Body of pancreas (tissue), 4 donors: Measurements from ENCODE around the gene MBP. TPM values are rescaled to one million over a fixed set of nuclear protein-coding genes. Genes with fewer than 3 reads are reported as not detected.

ENCODE experiments used
- ATAC-seq: fragments of 150-250 bp; one replicate; pipeline ENCODE4 v1.9.1; 2016
- DNase-seq, 4 donors: peaks; one replicate each; pipeline ENCODE4 v3.0.0-alpha.2; 2019
- H3K27ac ChIP-seq, 4 donors: fragments of 200-600 bp; sonication (generic); 1 replicate in 3 of 4; 2 replicates in 1 of 4; pipeline versions ENCODE4 v1.5.1 to v1.6.1; 2016 to 2019; ENCODE audit warnings: mild to moderate bottlenecking in 1 of 4, mixed read lengths in 1 of 4, moderate library complexity in 1 of 4
- H3K27me3 ChIP-seq, 2 donors: fragments of 200-600 bp; sonication (generic); one replicate each; pipeline ENCODE4 v1.6.0; 2016; ENCODE audit warnings: mild to moderate bottlenecking in 1 of 2
- H3K36me3 ChIP-seq, 2 donors: fragments of 200-600 bp; sonication (generic); replicated peaks in 1 of 2; 2 replicates each; pipeline ENCODE4 v1.5.1; 2016; ENCODE audit warnings: low read depth in 2 of 2; ENCODE audit not compliant: insufficient read depth in 1 of 2
- H3K4me1 ChIP-seq: fragments of 200-600 bp; sonication (generic); one replicate; pipeline ENCODE4 v1.6.0; 2016
- H3K4me3 ChIP-seq, 2 donors: fragments of 200-600 bp; sonication (generic); 1 replicate in 1 of 2; 2 replicates in 1 of 2; pipeline ENCODE4 v1.5.1; 2016 to 2019
- H3K9me3 ChIP-seq, 3 donors: fragments of 200-600 bp; sonication (generic); 1 replicate in 2 of 3; 2 replicates in 1 of 3; pipeline ENCODE4 v1.5.1; 2016
- POLR2A ChIP-seq, 3 donors: fragments of 450-650 bp; IDR thresholded peaks; one replicate each; pipeline ENCODE4 v1.6.1; 2016; ENCODE audit warnings: antibody characterized with exemption in 3 of 3, mild to moderate bottlenecking in 2 of 3
- WGBS, 2 donors: methylation state at CpG; one replicate each; pipeline ENCODE4 v1.1.5; 2017; 5-methylcytosine and 5-hydroxymethylcytosine counted together
- intact Hi-C: fragments of 100-400 bp; cut with DNase I; formaldehyde crosslinking; loops from one replicate; pipeline ENCODE4 v1.15.1; 2023
- total RNA-seq, 2 donors: library from RNA; depleted of rRNA; stranded (reverse); fragments of >200 nt; gene quantifications; one replicate each; pipeline ENCODE4 v1.1.0, GENCODE V29; 2016
- TF ChIP-seq, protein P1 (sequence below), 7 experiments: fragments of 450-650 bp in 4 of 7; fragments of 200-600 bp in 3 of 7; sonication (generic) in 3 of 7; IDR thresholded peaks; one replicate each; pipeline ENCODE4 v1.5.1; 2016 to 2019; ENCODE audit warnings: antibody characterized with exemption in 7 of 7

Gene MBP
- total RNA-seq, 2 donors from 2014 or later = 17.4 to 24.4 TPM

DNA sequence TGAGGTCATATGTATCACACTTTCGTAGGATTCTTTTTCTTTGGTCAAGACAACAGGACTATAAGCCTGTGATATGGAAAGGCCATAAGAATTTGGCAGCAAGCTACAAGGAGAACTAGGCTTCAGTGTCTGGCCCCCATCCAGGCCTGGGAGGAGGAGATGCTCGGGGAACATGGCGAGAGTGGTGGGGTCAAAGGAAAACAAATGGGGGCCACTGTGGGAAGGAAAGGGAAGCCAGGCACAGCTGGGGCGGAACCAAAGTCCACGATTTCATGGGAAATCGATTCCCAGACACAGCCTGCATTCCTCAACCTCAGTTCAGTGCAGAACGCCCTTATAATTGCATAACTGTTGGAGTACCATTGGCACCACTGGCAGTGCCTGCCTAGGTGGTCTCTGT lies 58.2 kb downstream of the MBP start:
- intact Hi-C loops = loop anchor here (10.0 kb wide), 1 partner anchor 60 kb away; the partner anchor contains the start of gene MBP
- no peak overlapping the region for H3K4me3 ChIP-seq
- ATAC-seq = no peak
- 65 to 71% methylated on average over 7 of the region's 7 CpGs for WGBS, 2 donors
- peaks cover 33% of the 10 kb centered on the region for H3K4me1 ChIP-seq
- no peak for DNase-seq
- no peaks in the 10 kb centered on the region for H3K36me3 ChIP-seq
- no peaks in the 10 kb centered on the region for H3K27me3 ChIP-seq
- no peak overlapping the region for H3K27ac ChIP-seq
- H3K9me3 ChIP-seq = no peaks in the 10 kb centered on the region
- TF ChIP-seq, protein P1, sequence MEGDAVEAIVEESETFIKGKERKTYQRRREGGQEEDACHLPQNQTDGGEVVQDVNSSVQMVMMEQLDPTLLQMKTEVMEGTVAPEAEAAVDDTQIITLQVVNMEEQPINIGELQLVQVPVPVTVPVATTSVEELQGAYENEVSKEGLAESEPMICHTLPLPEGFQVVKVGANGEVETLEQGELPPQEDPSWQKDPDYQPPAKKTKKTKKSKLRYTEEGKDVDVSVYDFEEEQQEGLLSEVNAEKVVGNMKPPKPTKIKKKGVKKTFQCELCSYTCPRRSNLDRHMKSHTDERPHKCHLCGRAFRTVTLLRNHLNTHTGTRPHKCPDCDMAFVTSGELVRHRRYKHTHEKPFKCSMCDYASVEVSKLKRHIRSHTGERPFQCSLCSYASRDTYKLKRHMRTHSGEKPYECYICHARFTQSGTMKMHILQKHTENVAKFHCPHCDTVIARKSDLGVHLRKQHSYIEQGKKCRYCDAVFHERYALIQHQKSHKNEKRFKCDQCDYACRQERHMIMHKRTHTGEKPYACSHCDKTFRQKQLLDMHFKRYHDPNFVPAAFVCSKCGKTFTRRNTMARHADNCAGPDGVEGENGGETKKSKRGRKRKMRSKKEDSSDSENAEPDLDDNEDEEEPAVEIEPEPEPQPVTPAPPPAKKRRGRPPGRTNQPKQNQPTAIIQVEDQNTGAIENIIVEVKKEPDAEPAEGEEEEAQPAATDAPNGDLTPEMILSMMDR (IDR thresholded peaks at IDR 0.05) = no peak
- TF ChIP-seq POLR2A (IDR thresholded peaks at IDR 0.05) = no peak

DNA sequence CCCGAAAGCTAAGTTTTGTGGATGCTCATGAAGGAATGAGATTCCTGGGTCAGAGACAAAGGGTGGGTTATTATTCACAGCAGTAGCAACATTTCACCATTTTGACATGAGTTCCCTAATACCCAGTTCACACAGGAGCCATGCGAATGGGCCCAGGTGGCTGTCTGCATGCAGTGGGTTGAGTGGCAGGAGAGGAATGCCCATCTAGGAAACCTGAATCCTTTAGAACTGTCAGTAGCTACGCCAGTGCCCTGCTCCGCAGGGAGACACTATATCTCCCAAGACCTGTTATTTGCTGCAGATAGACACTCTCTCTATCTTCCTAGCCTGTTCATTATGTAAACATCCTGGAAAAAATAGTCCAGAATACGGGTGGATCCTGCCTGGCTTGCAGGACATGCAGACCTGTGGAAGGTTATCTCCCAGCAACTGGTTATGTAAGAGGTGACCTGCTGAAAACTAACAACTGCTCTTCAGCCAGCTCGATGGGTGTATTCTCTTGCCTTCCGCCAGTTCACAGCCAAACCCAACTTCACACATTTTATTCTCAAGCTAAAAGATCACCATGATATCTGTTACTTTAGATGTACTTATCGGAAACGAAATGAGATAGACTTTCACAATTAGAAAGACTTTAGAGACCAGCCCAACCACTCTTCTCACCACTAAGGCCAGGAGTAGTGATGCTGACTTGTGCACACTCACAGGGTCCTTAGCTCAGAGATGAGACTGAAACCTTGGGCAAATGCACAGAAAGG lies 59.1 kb downstream of the MBP start:
- TF ChIP-seq POLR2A (IDR thresholded peaks at IDR 0.05) = no peak
- TF ChIP-seq, protein P1 (IDR thresholded peaks at IDR 0.05) = no peak
- no peak for DNase-seq
- no peak overlapping the region for H3K27ac ChIP-seq
- ATAC-seq = peak; percentile 31
- H3K9me3 ChIP-seq = no peaks in the 10 kb centered on the region
- intact Hi-C loops = loop anchor here (10.0 kb wide), 1 partner anchor 61 kb away; the partner anchor contains the start of gene MBP
- no peak overlapping the region for H3K4me3 ChIP-seq
- H3K36me3 ChIP-seq = no peaks in the 10 kb centered on the region
- peaks cover 33% of the 10 kb centered on the region for H3K4me1 ChIP-seq
- WGBS, 2 donors = 56 to 74% methylated on average over 9 of the region's 9 CpGs
- H3K27me3 ChIP-seq = no peaks in the 10 kb centered on the region

DNA sequence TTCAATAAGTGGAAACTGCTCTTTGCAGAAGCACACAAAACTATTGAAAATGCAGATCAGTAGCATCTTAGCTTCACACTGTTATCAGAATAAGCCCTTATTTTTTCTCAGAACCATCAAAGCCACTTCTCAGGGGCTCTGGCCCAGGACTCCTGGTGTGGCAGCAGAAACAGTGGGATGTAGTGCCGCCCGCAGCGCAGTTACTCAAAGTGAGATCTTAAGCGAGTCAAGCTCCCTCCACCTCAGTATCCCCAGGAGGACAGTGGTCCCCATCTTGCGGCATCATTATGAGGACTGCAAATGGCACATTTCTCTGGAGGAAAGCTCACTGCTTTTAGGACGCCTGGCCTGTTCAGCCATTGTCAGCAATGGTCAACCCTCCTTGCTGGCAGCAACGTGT lies 60.0 kb downstream of the MBP start:
- Histone ChIP-seq H3K27ac (peak overlapping the region in 3 of 4 donors; percentile 30 to 66 (median 44)), H3K36me3 (no peaks in the 10 kb centered on the region), H3K9me3 (no peaks in the 10 kb centered on the region), H3K4me3 (no peak overlapping the region), H3K27me3 (no peaks in the 10 kb centered on the region), H3K4me1 (peaks cover 33% of the 10 kb centered on the region)
- ATAC-seq (no peak), DNase-seq (no peak)
- intact Hi-C loops = loop anchor here (10.0 kb wide), 1 partner anchor 62 kb away; the partner anchor contains the start of gene MBP
- TF ChIP-seq, protein P1 (IDR thresholded peaks at IDR 0.05) = no peak
- no peak for TF ChIP-seq POLR2A (IDR thresholded peaks at IDR 0.05)
- WGBS, 2 donors = 89 to 97% methylated on average over 7 of the region's 7 CpGs

DNA sequence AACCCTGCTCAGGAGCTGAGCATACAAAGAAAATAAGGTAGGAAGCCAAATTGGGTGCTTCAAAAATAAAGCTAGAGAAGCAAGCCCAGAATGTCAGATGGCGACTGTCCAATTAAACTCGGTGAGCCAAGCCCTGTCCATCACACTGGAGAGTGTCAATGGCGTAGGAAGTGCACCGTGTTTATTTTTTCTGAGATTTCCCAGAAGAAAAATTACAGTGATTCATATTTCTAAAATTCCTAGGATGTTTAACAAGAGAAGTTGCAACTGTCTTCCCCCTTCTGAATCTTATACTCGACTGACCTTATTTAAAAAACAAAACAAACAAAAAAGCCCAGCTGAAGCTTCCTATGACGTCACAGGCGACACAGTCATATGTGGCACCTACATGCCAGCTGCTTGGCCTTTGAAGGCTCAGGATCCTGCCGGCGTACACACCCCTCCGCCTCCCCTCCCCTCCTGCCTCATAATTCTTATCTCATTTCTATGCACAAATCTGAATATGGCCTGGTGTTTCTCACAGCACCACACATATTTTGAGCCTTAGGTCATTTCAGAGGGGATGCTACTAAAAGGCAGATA lies 60.8 kb downstream of the MBP start:
- Histone ChIP-seq H3K36me3 (no peaks in the 10 kb centered on the region), H3K4me3 (no peak overlapping the region), H3K4me1 (peaks cover 33% of the 10 kb centered on the region), H3K9me3 (no peaks in the 10 kb centered on the region), H3K27me3 (no peaks in the 10 kb centered on the region), H3K27ac (peak overlapping the region in 3 of 4 donors; percentile 30 to 66 (median 44))
- 34 to 42% methylated on average over 10 of the region's 10 CpGs for WGBS, 2 donors
- intact Hi-C loops = loop anchor here (10.0 kb wide), 1 partner anchor 63 kb away; the partner anchor contains the start of gene MBP
- no peak for TF ChIP-seq POLR2A (IDR thresholded peaks at IDR 0.05)
- TF ChIP-seq, protein P1 (IDR thresholded peaks at IDR 0.05) = no peak
- ATAC-seq (peak; percentile 65), DNase-seq (peak; percentile 51 to 73 (median 66))
